Esophagus muscularis mucosa (tissue), 3 donors: ENCODE measurements around the gene HSPB7.
"Not testable (repeated sequence)": the region's sequence is repeated elsewhere in the genome, so short reads cannot be mapped to it uniquely, and the experiment has no call there.

Source experiments
- POLR2A ChIP-seq: fragments of 450-650 bp; IDR thresholded peaks from one replicate; pipeline ENCODE4 v1.6.1; 2017; ENCODE audit warnings: antibody characterized with exemption, moderate library complexity, mild to moderate bottlenecking, low read depth
- TF ChIP-seq, protein P1 (sequence below), 3 experiments: fragments of 200-600 bp in 2 of 3; fragments of 450-650 bp in 1 of 3; sonication (generic) in 2 of 3; IDR thresholded peaks; one replicate each; pipeline ENCODE4 v1.5.1; 2017 to 2019; ENCODE audit warnings: antibody characterized with exemption in 3 of 3, mild to moderate bottlenecking in 2 of 3, moderate library complexity in 1 of 3

DNA sequence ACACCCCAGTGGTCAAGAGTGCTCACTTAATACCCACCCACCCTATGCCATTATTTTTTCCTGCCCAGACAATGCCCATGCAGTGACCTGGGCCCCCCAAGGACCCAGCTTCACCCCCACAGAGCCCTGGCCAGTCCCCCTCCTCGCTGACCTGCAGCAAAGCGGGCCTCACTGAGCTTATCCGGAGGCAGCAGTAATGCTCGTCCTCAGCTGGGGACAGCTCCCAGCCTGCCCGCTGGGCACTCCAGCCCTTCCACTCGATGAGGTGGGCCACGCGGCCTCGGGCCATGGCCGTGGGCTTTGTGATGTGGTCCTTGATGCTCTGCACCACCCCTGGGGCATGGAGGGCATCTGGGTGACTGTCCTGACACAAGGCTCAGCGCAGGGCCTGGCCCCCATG is 18.6 kb upstream of the HSPB7 start:
- TF ChIP-seq, protein P1, sequence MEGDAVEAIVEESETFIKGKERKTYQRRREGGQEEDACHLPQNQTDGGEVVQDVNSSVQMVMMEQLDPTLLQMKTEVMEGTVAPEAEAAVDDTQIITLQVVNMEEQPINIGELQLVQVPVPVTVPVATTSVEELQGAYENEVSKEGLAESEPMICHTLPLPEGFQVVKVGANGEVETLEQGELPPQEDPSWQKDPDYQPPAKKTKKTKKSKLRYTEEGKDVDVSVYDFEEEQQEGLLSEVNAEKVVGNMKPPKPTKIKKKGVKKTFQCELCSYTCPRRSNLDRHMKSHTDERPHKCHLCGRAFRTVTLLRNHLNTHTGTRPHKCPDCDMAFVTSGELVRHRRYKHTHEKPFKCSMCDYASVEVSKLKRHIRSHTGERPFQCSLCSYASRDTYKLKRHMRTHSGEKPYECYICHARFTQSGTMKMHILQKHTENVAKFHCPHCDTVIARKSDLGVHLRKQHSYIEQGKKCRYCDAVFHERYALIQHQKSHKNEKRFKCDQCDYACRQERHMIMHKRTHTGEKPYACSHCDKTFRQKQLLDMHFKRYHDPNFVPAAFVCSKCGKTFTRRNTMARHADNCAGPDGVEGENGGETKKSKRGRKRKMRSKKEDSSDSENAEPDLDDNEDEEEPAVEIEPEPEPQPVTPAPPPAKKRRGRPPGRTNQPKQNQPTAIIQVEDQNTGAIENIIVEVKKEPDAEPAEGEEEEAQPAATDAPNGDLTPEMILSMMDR (IDR thresholded peaks at IDR 0.05) = not testable (repeated sequence)
- not testable (repeated sequence) for TF ChIP-seq POLR2A
